Activated T-helper 9 cell treated with anti-CD3 and anti-CD28 coated beads, Interleukin-2, amount 50 U/mL, for 16 hours (primary cell): ENCODE measurements around the gene DIP2C.

Experiments
- DNase-seq: peaks from one replicate; pipeline ENCODE4 v3.0.0-alpha.2; 2020; ENCODE audit warnings: low read depth

DIP2C gene

DNA sequence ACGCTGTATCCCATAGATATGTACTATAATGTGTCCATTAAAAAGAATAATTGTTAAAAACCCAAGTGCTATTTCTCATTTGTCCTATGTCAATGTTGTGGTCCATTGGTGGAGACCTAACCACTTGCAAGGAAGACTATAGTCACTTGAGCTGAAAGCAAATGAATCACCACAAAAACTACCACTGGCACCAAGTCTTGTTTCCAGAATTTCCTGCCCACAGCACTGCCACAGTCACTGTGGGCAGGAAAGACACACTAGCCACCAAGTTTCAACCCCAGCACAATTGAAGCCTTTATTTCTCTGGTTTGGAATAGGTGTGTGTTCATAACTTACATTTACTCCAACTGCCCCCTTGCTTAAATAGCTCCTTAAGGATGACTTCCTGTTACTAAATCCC is 12.4 kb downstream of the DIP2C start:
- no peak for DNase-seq

DNA sequence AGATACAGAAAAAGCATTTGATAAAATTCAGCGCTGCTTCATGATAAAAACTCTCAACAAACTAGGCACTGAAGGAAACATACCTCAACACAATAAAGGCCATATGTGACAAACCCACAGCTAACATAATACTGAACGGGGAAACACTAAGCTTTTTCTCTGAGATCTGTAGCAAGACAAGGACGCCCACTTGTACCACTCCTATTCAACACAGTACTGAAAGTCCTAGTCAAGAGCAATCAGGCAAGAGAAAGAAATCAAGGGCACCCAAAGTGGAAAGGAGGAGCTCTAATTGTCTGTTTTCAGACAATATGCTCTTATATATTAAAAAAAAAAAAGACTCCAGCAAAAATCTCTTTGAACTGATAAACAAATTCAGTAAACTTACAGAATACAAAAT is 13.3 kb downstream of the DIP2C start:
- no peak for DNase-seq

DNA sequence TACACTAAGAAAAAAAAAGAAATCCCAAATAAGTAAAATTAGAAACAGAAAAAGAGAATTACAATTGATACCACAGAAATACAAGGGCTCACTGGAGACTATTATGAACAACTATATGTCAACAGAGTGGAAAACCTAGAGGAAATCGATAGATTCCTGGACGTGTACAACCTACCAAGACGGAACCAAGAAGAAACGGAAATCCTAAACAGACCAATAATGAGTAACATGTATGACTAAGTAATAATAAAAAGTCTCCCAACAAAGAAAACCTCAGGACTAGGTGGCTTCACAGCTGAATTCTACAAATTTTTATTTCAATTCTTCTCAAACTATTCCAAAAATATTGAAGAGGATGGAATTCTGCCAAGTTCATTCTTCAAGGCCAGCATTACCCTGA is 13.9 kb downstream of the DIP2C start:
- no peak for DNase-seq

DNA sequence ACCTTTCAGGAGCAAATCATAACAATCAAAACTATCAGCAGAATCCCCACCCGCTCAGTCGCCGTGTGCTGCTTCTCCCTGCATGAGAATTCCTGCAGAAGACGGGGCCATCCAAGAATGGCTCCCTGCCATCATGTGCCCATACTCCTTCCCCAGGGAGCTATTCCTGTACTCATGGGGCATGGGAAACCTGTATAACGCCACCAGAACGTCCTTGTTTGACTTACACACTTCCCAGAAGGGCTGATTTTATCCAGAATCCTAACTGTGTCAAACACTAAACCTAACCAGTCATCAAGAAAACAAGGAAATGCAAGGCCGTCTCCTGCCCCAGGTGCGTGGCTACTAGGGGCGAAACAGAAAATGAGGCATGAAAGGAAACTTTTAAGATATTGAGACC is 16.0 kb downstream of the DIP2C start:
- DNase-seq: no peak

DNA sequence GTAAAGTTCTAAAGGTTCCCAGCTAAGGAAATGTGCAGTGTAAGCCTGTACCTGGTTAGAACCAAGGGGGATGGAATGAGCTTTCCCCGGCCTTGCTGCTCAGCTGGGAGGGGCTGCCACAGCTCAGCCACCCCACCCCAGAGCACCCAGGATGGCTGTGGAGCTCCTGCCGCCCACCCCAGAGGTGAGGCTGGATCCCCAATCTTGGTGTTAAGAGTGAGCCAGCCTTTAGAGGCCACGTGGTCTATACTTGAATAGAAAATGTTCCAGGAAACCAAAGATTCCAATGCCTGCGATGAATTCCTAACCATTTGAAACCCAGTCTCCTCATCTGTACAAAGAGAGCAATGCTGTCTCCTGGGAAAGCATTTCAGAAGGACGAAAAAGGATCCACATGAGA is 16.5 kb downstream of the DIP2C start:
- no peak for DNase-seq

DNA sequence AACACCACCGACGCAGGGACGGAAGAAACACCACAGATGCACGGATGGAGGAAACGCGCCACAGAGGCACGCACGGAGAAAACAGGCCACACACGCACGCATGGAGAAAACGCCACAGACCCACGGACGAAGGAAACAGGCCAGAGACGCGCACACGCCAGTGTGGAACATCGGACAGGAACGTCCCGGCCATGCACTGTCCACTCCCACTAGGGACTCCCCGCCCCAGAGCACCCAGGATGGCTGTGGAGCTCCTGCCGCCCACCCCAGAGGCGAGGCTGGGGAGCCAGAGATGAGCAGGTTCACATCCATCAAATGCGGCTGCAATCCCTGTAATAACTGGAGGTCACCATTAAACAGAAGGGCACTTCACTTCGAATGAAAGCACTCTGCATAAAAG is 17.3 kb downstream of the DIP2C start:
- no peak for DNase-seq

DNA sequence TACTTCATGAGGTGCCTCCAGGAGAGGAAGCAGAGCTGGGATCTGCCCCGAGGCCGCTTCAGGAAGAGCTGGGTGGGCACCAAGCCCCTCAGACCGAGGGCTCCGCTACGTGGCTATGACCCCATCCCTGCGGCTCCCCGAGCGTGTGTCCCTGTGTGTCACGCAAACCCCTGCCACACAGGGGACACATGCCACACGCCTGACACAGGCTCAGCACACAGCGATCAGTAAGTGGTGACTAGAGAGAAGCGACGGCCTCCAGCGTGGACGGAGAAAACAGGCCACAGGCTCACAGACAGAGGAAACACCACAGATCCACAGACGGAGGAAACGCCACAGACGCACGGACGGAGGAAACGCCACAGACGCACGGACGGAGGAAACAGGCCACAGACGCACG is 18.5 kb downstream of the DIP2C start:
- no peak for DNase-seq

DNA sequence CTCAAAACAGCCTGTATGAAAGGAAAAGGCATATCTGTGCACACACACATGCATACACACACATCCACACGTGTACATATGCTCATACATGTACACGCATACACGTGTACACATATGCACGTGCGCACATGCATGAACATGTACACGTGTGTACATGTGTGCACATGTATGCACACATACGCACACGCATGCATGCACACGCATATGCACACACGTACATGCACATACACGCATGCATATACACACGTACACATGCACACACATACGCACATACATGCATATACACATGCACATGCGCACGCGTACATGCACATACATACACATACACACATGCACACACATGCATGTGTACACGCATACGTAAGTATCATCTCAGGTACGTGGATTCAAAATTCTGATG is 19.4 kb downstream of the DIP2C start:
- no peak for DNase-seq

DNA sequence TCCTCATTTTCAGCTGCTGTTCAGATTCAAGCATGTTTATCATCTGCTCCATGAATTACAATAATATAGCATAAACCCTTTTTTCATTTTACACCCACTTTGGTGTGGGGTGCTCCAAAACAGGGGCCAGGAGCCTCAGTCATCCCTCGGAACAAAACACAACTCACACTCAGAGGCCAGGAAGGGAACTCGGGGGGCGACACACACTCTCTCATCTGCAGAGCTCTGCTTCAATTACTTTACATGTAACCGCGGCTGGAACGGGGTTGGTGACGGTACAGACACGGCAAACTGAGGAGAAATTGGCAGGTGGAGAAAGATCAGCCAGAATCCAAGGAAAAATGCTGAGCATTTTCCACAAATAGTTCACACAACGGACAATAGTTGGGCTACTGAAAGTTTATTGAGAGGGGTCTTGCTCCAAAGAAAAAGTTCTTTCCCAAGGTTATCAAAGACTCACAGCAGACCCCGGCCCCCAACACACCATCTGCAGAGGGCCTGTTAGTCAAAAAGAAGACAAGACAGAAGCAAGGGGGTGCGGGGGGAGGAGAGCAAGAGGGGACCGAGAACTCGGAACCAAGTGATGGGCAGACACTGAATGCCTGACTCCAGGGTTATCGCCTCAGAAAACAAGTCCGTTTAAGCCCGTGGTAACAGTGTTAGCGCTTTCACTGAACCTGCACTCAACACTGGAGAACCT is 20.5 kb downstream of the DIP2C start:
- no peak for DNase-seq

DNA sequence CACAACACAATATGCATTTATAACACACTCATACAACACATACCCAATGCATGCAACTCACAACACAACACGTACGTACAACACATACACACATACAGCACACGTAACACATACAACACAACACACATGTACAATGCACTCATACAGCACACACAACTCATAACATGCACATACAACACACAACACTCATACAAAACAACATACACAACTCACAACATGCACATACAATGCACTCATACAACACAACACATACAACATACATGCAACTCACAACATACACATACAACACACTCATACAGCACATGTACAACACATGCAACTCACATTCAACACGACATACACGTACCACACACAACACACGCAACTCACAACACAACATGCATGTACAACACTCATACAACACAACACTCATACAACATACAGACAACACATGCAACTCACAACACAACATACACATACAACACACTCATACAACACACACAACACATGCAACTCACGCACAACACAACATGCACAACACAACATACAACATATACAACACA is 21.8 kb downstream of the DIP2C start:
- no peak for DNase-seq

DNA sequence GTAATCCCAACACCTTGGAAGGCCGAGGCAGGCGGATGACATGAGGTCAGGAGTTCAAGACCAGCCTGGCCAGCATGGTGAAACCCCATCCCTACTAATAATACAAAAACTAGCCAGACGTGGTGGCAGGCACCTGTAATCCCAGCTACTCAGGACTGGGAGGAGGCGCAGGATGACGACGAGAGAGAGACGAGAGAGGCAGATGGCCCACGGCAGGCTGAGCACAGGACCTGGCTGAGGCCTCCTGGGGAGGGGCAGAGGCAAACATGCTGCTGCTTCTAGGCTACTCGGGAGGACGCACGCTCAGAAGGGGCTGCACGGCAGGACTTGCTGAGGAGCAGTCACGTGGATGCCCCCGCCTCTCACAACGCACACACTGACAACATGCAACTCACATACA is 22.4 kb downstream of the DIP2C start:
- DNase-seq: no peak

DNA sequence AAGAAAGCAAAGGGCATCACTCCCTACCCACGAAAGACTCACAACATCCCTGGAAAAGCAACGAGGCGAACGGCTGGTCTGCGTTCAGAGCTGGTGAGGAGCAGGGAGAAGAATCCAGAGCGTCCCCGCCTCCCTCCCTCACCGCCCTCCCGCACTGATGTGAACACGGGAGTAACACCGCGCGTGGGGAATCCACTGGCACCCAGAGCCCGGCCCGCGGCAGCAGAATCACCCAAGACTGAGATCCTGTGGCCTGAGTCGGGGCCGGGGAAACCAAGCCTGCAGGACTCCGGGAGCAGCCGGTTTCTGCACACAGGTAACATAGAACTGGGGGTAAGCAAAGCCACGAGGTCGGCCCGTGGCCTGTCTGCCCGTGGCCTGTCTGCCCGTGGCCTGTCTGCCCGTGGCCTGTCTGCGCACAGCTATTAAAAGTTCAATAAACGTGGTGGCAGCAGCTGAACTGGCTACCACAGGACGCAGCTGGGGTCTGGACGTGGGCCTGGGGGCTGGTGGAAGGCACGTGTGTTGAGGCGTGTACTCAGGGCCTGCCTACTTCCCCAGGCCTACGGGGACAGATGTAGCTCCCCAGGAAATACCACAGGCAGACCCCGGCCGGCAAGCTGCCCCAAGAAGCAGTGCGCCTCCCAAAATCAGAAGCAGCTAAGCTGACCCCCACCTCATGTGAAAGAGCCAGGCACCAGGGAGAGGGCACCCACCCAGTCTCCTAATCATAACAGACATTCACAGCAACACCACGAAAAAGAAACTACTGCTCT is 23.0 kb downstream of the DIP2C start:
- DNase-seq: no peak

DNA sequence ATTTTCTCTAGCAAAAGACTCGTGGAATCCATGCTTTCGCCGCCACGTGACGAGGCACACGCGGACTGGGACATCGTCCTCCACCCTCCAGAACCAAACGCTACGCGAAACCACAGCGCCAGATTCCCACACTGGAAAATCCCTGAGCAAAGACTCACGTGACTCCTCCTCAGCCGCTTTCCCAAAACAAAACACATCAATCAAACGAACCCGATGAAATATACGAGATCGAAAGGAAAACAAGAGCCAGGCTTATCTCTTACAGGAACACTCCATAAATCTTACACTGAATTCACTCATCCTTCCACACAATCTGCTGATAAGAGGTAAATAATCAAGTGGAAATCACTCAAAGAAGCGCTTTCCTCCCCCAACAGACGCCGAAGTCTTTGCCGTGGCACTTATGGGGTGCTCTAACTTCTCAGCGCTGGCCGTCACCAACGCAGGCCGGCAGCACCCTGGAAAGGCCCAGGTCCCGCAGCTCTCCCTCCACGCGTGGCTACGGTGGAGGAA is 23.8 kb downstream of the DIP2C start:
- no peak for DNase-seq

DNA sequence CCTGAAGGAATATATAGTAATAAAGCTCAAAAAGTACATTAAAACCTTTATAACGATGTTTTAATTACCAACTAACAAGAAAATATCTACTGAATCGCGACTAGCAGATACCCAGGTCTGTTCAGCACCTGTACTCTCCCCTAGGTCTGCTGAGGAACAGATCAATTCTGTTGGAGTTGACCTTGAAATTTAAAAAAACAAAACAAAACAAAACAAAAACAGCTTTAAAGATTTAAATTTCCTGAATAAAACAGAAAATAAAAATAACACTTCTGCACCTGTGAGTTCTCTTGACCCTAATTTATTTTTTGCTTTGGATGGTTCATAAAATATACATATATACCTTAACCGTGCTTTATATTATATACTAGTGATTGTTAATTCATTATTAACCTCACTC is 24.6 kb downstream of the DIP2C start:
- no peak for DNase-seq

DNA sequence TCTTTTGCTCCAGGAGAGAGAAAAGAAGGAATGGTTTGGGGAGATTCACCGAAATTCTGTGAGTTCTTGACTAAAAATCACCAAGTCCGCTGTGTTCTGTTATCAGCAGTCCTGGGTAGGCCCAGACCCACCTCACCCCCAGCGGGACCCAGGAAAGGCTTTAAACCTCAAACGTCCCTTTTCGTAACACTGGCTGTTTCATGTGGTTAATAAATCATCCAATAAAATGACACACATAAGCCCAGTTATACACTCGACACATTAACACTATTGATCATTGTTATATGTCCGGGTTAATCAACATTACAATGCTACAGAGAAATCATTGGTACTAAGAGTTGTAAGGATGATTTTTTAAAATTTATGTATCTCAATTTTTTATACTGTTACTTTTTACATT is 25.2 kb downstream of the DIP2C start:
- no peak for DNase-seq

DNA sequence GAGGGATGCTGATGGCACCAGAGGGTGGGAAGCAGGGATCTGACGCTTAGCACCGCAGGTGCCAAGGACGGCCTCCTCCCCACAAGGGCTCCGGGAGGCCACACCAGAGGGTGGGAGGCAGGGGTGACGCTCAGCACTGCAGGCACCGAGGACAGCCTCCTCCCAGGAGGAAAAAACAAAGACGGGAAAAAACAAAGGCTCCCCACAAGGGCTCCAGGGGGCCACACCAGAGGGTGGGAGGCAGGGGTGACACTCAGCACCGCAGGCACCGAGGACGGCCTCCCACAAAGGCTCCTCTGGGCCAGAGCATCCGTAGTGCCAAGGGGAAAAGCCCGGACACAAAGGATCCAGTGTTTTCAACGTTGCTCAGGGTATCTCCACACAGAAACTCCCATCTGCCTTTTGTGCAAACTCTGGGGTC is 25.6 kb downstream of the DIP2C start:
- no peak for DNase-seq

DNA sequence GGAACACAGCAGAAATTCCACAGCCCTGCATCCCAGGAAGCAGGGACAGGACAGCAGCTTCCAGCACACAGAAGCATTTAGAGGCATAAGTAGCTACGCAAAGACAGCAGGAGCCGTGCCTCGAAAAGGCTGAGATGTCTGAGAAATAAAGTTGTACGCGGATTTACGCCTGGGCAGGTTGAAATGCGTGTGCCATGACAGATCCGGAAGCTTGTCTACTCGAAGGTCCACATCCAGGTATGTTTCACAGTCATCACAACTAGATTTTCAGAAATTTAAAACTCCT is 26.1 kb downstream of the DIP2C start:
- DNase-seq: no peak

DNA sequence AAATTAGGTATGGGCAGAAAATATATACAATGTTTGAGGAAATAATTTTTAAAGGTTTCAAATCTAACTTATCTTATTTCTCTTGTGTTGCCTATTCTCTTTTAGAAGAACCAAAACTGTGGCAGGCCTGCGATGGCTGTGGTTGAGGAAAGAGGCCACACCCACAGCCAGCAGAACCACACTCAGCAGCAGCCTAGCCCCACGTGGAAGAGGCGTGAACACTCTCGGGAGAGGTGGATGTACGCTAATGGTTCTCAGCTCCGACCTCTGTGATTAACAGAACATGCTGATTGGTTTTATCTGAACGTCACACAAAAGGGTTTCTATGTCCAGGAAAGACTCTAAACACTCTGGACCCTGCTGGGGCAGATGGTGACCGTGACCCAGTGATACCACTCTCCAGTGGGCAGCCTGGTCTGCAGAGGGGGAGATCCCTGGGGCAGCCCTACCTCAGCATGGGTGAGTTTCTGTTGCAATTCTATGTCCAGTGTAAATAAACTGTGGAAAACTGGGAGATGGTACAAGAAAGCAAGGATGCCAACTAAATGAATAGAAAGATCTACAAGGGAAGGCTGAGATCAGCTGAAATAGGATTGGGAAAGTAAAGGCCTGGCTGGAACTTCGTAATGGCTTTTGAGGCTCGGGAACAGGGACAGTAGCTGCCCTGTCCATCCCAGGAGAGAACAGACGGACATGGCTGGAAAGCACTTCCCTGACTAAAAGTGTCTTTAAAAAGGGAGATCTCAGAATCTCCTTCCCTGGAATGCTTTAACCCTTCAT is 26.6 kb downstream of the DIP2C start:
- no peak for DNase-seq

DNA sequence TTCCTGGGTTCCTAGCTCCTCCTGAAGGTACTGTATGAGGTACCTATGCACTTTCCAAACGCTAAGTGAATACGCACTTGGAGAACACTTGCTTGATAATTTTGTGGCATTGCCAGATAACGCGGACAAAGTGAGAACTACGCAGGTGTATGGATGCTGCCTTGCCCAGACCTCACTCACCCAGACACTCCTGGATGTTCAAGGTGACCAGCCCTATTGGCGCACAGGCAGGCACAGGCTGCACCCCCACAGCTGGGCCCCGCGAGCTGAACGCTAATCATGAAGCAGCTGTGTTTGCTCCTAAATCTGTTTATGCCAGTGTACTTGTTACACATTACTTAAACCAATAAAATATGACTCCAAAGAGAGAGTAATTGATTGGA is 27.3 kb downstream of the DIP2C start:
- DNase-seq: no peak

DNA sequence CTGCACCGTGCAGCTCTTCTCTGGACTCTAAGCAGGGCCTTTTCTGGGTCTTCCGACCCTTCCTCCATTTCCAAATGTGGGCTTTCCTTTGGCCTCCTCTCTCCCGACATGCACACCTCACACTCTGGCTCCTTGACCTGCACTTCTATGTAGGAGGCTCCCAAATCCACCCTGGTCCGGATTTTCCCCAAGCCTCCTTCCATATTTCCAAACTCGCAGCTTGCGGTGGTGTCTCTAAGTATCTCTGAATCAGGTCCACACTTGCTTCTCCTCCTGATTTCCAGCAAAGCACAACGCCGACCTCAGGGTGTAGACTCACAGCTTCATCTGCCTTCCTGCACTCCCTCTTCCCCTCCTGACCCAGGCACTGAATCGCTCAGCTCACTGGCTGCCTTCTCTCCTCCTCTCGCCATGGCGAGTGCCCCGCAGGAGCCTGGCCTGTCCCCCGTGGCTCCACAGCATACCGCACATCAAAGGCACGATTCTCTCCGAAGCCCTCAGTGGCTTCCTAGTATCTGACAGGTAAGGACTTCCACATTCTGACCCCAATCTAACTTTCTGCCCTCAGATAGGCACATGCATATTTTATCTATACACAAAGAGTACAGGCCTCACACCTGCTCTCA is 27.8 kb downstream of the DIP2C start:
- no peak for DNase-seq

DNA sequence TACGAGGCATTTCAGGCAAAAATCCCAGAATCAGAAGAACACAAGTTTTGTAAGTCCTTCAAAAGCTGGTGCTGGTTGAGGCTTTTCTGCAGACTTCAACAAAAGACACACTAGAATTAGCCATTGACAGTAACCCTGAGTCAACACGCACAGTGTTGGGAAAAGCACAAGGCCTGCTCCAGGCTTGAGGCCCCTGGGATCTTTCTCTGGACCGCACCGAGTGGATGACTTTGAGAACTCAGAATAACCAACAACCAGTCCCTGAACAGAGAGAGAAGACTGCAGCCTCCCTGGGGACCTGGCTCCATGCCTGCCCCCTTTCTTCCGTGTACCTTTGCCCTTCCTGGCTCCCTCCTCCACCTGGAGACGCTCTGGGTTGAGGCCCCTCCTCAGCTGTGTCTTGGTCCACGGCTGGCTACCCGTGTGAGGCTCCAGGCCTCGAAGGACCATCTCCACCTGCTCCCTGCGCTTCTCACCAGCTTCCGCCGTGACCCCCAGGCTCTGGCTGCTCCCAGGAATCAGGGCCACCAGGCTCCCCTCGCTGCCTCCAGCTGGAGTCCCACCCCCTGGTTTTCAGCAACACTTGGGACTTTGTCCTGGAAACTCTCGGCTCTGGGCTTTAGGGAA is 28.4 kb downstream of the DIP2C start:
- DNase-seq: no peak

DNA sequence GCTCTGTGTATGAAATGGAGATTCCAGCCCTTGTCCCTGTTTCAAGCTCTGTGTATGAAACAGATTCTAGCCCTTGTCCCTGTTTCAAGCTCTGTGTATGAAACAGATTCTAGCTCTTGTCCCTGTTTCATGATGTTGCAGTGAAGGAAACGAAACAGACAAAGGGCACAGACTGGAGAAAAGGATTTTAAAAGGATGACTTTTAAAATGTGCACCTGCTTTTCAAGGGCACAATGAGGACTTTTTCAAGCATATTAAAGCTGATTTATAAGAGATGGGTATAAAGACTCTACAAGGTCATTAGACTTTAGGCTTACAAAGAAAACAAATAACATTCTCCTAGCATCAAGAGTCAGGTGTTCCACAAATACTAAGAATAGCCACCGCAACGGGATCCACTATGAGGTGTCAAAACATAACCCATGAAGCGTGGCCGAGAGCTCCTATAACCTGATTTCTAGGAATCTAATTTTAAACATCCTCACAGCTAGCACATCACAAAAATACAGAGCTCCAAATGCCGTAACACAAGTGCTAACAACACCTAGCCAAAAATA is 29.0 kb downstream of the DIP2C start:
- DNase-seq: no peak
